ENCODE measurements around the gene FLT4. TPM values are rescaled to one million over a fixed set of nuclear protein-coding genes. Genes with fewer than 3 reads are reported as not detected.

FLT4 gene
- total RNA-seq, 1 donor from 2014 or later = 0.10 TPM

DNA sequence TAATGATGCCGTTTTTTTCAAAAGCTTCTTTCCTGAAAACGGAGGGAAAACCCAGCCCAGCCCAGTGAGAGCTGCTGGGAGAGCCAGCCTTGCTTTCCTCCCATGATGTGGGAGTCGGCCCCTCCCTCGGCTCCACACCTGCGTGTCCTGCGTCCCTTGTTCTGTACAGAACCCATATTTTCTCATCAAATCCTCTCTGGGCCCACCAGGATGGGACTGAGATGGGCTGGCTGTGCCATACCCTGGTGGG lies 8.9 kb downstream of the FLT4 start:
- H3K27me3 Mint-ChIP-seq (ENCODE audit: low read depth) = peaks cover 36% of the 10 kb centered on the region
- no peaks in the 10 kb centered on the region for H3K9me3 Mint-ChIP-seq (ENCODE audit: low read depth)
- no peak for DNase-seq (ENCODE audit: low spot score)
- TF ChIP-seq, protein P1, sequence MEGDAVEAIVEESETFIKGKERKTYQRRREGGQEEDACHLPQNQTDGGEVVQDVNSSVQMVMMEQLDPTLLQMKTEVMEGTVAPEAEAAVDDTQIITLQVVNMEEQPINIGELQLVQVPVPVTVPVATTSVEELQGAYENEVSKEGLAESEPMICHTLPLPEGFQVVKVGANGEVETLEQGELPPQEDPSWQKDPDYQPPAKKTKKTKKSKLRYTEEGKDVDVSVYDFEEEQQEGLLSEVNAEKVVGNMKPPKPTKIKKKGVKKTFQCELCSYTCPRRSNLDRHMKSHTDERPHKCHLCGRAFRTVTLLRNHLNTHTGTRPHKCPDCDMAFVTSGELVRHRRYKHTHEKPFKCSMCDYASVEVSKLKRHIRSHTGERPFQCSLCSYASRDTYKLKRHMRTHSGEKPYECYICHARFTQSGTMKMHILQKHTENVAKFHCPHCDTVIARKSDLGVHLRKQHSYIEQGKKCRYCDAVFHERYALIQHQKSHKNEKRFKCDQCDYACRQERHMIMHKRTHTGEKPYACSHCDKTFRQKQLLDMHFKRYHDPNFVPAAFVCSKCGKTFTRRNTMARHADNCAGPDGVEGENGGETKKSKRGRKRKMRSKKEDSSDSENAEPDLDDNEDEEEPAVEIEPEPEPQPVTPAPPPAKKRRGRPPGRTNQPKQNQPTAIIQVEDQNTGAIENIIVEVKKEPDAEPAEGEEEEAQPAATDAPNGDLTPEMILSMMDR (IDR thresholded peaks at IDR 0.05) = no peak
- no peaks in the 10 kb centered on the region for H3K36me3 Mint-ChIP-seq (ENCODE audit: low read depth)
- no peak overlapping the region for H3K4me3 Mint-ChIP-seq (ENCODE audit: unreplicated experiment)
- H3K4me1 Mint-ChIP-seq (ENCODE audit: low read depth) = peaks cover 2% of the 10 kb centered on the region
- H3K27ac Mint-ChIP-seq (ENCODE audit: unreplicated experiment) = no peak overlapping the region

DNA sequence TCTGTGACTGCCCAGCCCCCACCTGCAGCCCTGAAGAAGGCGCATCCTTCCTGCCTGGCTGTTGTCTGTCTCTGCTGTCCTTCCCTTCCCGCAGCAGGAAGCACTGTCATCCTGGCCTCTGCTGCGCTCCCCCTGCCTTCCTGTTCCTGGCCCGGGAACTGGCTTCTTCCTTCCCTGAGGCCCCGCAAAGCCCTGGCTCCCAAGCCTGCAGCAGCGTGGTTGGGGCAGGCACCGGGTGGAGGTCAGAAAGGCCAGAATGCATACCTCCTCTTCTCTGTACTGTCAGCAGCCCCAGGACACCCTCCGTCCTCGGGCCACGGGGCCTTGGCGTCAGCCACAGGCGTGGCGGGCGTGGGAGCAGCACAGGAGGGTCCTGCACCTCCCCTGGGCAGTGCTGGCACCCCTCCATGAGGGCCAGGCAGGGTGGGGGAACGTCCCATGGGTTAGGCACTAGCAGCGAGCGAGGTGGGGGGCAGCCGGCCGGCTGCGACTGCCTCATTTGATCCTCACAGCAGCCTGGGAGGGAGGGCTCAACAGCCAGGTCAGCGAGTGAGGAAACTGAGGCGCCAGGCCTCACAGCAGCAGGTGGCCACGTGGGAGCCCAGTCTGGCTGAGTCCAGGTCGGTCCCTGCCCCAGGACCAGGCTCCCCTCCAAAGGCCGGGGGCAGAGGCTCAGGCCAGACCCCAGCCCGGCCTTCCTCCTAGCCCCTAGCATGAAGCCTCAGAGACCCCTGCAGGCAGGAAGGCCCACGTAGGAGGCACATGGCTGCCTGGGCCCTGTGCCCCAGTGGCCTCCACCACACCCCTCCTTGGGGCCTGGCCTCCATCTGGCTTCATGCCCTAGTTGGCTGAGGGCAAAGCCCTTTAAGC lies 9.4 kb downstream of the FLT4 start:
- Mint-ChIP-seq H3K27me3 (ENCODE audit: low read depth) (peaks cover 35% of the 10 kb centered on the region), H3K9me3 (ENCODE audit: low read depth) (no peaks in the 10 kb centered on the region), H3K4me1 (ENCODE audit: low read depth) (peaks cover 2% of the 10 kb centered on the region), H3K36me3 (ENCODE audit: low read depth) (no peaks in the 10 kb centered on the region), H3K27ac (ENCODE audit: unreplicated experiment) (no peak overlapping the region), H3K4me3 (ENCODE audit: unreplicated experiment) (no peak overlapping the region)
- TF ChIP-seq, protein P1 (IDR thresholded peaks at IDR 0.05) = no peak
- peak; percentile 92 for DNase-seq (ENCODE audit: low spot score)

DNA sequence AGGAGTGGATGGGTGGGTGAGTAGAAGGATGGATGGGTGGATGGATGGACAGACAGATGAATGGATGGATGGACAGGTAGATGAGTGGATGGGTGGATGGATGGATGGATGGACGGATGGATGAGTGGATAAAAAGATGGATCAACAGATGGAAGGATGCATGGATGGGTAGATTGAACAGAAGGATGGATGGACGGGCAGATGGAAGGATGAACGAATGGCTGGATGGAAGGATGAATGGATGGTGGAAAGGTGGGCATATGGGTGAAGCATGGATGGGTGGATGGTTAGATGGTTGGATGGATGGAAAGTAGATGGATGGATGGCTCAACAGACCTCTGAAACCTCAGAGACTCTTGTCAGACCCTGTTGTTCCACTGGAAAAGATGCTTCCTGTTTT lies 10.1 kb downstream of the FLT4 start:
- Mint-ChIP-seq H3K4me1 (ENCODE audit: low read depth) (peaks cover 2% of the 10 kb centered on the region), H3K27ac (ENCODE audit: unreplicated experiment) (no peak overlapping the region), H3K36me3 (ENCODE audit: low read depth) (no peaks in the 10 kb centered on the region), H3K27me3 (ENCODE audit: low read depth) (peaks cover 28% of the 10 kb centered on the region), H3K9me3 (ENCODE audit: low read depth) (no peaks in the 10 kb centered on the region), H3K4me3 (ENCODE audit: unreplicated experiment) (no peak overlapping the region)
- TF ChIP-seq, protein P1 (IDR thresholded peaks at IDR 0.05) = no peak
- DNase-seq (ENCODE audit: low spot score) = no peak

DNA sequence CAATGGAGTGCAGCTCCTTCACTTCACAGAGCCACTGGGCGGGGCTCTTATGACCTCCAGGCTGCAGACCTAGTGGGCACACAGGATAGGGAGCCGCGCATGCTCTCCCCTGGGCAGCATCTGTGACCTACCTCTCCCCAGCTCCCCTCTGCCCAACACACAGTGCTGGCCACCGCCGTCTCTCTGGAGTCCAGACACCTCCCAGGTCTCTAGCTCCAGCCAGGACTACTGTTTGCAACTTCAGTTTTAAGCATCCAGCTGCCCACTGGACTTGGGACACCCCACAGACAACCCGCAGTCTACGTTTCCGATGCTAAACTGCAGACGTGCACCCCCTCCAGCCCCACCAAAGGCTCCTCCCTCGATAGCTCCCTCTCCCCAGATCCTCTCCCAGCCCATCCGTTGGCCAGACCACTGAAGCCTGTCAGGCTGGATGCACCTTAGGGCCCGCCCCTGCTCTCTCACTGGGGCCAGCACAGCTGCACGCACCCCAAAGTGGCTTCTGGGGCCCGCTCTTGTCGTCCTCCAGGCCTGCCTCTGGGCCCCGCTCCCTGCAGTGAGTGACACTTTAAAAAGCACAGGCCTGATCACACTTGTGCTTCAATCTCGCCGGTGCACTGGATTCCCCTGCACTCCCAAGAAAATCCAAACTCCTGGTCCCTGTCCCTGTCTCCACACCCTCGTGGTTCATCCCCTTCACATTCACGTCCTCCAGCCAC lies 11.3 kb downstream of the FLT4 start:
- TF ChIP-seq, protein P1 (IDR thresholded peaks at IDR 0.05) = no peak
- Mint-ChIP-seq H3K4me3 (ENCODE audit: unreplicated experiment) (no peak overlapping the region), H3K27me3 (ENCODE audit: low read depth) (peaks cover 21% of the 10 kb centered on the region), H3K27ac (ENCODE audit: unreplicated experiment) (no peak overlapping the region), H3K9me3 (ENCODE audit: low read depth) (no peaks in the 10 kb centered on the region), H3K4me1 (ENCODE audit: low read depth) (peaks cover 2% of the 10 kb centered on the region), H3K36me3 (ENCODE audit: low read depth) (no peaks in the 10 kb centered on the region)
- DNase-seq (ENCODE audit: low spot score) = peak; percentile 64

DNA sequence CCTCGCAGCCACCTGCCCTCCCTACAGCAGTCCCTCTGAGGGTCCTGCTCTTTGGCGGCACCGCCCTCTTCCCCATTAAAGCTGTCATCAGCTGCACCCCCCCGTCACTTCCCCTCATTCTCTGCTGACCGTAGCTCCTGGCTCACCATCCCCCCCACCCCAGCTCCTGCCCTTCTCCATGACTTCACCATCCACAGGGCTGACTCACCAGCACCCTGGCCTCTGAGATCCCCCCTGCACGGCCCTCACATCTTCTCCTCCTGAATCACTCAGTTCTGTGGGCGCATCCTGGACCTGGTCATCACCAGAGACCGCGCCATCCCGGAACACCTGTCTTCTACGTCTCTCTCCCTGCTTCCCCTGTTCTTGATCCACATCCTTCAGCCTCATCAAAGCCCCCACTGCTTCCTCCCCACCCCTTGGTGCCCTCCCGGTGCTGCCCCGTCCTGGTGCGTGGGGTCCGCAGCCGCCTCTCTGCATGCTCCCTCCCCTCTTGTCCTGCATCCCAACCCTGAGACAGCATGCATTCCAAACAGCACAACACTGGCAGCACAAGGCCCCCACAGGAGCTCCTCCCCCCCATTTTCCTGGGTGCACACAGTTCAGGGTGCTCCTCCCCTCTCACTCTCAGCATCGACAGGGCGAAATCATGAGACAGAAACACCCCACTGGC lies 12.9 kb downstream of the FLT4 start:
- TF ChIP-seq, protein P1 (IDR thresholded peaks at IDR 0.05) = no peak
- DNase-seq (ENCODE audit: low spot score) = peak; percentile 75
- Mint-ChIP-seq H3K27me3 (ENCODE audit: low read depth) (peaks cover 23% of the 10 kb centered on the region), H3K4me1 (ENCODE audit: low read depth) (peaks cover 2% of the 10 kb centered on the region), H3K27ac (ENCODE audit: unreplicated experiment) (no peak overlapping the region), H3K36me3 (ENCODE audit: low read depth) (no peaks in the 10 kb centered on the region), H3K9me3 (ENCODE audit: low read depth) (no peaks in the 10 kb centered on the region), H3K4me3 (ENCODE audit: unreplicated experiment) (no peak overlapping the region)
